GM12801 (cell line): ENCODE data around the gene RGS10.

Experiments used
- TF ChIP-seq, protein P1 (sequence below): IDR thresholded peaks from one replicate; pipeline ENCODE4 v1.5.1; 2011; ENCODE audit warnings: control low read depth; ENCODE audit not compliant: insufficient read length; ENCODE audit errors: extremely low read depth

RGS10 gene

DNA sequence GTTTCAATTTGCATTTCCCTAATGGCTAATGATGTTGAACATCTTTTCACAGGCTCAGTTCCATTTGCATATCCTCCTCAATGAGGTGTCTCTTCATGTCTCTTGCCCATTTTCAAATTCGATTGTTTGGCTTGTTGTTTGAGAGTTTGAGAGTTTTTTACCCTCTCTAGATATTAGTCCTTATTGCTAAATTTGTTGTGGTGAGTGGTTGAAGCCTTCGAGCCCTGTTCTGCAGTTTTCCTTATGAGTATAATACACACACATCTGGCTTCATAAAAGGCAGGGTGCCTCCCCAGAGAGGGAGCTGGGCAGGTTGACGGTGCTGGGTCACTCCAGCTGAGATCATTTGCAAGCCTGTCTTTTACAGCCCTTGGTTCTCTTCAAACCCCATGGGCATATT, 65.1 kb downstream of the RGS10 start:
- TF ChIP-seq, protein P1, sequence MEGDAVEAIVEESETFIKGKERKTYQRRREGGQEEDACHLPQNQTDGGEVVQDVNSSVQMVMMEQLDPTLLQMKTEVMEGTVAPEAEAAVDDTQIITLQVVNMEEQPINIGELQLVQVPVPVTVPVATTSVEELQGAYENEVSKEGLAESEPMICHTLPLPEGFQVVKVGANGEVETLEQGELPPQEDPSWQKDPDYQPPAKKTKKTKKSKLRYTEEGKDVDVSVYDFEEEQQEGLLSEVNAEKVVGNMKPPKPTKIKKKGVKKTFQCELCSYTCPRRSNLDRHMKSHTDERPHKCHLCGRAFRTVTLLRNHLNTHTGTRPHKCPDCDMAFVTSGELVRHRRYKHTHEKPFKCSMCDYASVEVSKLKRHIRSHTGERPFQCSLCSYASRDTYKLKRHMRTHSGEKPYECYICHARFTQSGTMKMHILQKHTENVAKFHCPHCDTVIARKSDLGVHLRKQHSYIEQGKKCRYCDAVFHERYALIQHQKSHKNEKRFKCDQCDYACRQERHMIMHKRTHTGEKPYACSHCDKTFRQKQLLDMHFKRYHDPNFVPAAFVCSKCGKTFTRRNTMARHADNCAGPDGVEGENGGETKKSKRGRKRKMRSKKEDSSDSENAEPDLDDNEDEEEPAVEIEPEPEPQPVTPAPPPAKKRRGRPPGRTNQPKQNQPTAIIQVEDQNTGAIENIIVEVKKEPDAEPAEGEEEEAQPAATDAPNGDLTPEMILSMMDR = no peak

DNA sequence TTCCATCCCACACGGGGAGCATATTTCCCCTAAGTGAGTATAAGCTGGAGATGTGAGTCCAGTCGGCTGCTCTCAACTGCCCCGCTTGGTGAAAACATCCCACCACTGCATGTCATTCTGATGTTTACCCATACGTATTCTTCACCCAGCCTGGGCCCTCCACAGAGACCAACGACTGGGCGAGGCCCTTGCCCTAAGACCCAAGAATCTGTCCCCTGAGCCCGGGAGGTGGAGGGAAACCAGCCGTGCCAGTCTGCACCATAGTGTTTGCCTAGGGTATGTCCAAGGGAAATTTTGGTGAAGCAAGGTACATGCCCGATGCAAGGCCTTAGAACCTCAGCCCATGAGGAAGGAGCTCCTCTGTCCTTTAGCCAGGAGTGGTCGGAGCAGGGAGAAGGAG, 67.9 kb downstream of the RGS10 start:
- TF ChIP-seq, protein P1 = no peak

DNA sequence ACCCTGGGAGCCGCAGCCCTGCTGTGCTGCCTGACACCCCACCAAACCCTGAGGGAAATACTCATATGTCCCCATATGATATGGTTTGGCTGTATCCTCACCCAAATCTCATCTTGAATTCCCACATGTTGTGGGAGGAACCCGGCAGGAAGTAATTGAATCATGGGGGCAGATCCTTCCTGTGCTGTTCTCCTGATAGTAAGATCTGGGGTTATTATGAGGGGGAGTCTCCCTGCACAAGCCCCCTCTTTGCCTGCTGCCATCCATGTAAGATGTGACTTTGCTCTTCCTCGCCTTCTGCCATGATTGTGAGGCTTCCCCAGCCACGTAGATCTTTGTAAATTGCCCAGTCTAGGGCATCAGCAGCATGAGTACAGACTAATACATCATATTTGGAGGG, 68.7 kb downstream of the RGS10 start:
- TF ChIP-seq, protein P1 = no peak

DNA sequence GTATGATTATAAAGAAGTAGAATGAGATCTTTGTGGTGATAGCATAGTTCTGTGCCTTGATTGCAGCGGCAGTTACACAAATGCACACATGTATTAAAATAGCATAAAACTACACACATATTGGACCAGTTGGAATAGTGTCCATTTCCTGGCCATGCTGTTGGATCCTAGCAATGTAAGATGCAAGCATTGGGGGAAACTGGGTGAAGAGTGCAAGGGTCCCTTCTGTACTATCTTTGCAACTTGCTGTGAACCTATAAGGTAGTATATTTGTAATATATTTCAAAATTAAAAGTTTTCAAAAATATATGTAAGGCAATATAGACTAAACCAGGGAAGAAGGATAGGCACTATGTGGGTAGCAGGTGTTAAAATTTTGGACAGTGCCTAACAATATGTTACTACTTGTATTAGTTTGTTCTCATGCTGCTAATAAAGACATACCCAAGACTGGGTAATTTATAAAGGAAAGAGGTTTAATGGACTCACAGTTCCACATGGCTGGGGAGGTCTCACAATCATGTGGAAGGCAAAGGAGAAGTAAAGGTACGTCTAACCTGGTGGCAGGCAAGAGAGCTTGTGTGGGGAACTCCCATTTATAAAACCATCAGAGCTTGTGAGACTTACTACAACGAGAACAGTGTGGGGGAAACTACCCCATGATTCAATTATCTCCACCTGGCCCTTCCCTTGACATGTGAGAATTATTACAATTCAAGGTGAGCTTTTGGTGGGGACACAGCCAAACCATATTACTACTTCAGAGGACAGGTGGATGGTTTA, 71.4 kb downstream of the RGS10 start:
- TF ChIP-seq, protein P1 = no peak

DNA sequence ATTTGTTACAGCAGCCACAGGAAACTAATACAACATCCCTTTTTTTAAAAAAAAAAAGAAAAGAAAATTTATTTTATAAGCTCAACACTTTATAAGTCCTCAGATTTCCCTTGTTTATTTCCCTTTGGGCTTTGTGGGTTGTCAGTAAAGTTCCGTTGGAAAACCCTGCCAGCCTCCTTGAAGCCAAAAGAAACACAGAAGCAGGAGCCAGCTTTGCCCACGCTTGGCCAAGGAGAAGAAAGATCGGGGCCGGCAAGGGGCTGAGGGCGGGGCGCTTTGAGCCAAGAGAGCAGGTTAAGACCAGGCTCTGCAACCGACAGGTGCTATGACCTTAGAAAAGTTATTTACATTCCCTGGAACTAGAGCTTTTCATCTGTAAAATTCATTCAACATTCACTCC, 72.7 kb downstream of the RGS10 start:
- TF ChIP-seq, protein P1 = no peak

DNA sequence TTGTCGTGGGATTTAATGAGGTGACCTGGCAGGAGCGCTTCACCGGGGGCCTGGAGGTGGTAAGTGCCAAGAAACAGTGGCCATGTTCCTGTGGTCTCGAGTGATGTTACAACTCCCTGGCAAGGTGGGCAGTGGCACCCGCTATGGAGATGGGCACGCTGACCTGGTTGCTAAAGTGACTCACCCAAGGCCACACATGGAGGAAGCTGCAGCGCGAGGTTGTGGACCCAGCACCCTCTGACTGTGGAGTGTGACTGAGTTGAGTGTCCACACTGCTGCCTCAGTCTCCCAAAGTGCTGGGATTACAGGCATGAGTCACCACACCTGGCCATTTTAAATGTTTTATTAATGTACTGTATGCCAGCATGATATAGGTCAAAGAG, 73.2 kb downstream of the RGS10 start:
- TF ChIP-seq, protein P1 = no peak

DNA sequence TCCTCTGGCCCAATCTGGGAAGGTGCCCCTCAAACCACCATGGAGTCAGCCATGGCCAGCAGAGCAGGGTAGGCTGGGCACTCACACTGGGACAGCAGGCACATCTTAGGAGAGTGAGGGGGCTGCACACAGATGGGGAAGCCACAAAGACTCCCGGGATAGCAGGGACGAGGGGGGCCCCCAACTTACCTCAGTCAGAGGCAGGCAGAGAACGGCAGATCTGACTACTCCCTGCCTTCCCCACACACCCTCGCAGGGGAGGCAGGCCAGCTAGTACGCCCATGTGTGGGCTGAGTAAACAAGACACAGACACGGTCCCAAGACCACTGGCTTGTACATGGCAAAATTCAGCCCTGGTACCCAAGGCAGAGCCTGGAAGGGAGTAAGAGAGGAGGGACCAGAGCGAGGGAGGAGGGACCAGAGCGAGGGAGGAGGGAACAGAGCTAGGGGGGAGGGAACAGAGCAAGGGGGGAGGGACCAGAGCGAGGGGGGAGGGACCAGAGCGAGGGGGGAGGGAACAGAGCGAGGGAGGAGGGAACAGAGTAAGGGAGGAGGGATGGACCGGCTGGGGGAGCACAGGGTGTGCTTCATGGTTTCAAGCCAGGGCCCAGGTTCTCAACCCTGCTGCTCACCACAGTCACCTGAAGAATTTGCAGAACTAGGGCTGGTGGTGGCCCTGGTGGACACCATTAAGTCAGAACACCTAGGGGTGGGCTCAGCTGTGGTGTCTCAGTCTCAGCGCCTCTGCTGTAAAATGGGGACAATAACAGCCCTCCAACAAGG, 73.8 kb downstream of the RGS10 start:
- TF ChIP-seq, protein P1 = no peak
